Jurkat, Clone E6-1 (cell line): ENCODE measurements around the gene DCC.
A peak's percentile ranks its signal among the peaks of the same experiment; 100 is the strongest.

Experiments used
- DNase-seq: peaks from one replicate; pipeline ENCODE4 v3.0.0-alpha.2; 2011; ENCODE audit warnings: low read depth, low spot score
- H3K4me3 ChIP-seq: 2 replicates; pipeline ENCODE4 v1.5.1; 2011; ENCODE audit warnings: mild to moderate bottlenecking, low read length, control low read depth, moderate library complexity

DCC gene

GRCh38 chr18:53360501-53361443 lies 1020.8 kb downstream of the DCC start:
- no peak for DNase-seq
- no peak overlapping the region for H3K4me3 ChIP-seq

DNA sequence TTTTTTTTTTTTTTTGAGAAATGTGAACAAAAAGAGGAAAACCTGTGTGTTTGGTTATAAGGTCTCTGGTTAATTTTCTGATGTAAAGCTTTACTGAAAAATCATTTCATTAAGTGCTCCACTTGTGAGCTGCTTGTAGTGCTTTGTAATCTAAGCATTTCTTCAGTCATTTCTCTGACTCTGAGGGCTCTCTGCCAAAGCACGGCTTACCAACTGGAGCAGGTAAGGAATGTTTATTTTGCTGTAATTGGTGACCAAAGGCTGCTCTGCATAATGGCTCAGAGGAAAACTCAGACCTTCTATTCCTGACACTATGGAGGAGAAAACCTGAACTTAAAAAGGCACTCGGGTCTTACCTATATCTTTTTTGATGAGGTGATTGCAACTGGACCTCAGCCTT lies 1035.6 kb downstream of the DCC start:
- no peak for DNase-seq
- H3K4me3 ChIP-seq, result no peak overlapping the region

DNA sequence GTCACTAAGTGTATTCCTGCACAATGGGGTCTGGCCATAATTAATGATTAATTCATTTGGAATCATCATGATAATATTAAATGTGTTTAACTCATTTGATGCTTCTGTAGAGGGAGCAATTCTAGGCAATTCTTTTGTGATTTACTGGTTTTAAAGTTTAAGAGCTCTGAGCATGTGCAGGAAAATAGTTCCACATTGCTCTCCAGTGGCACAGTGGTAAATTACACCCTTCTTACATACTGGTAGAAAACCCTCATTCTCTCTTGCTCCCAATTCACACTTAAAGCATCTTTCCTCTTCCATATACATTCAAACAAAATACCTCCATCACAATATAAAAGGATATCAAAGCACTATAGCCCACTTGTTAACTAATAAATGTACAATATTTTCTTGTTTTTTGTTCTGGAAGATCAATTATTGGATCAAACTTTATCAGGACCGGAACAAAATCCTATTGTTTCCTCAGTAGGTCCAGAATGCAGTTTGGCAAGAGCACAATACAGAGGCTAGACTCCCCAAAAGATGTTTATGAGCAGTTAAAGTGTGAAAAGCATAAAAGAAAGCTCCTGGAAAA lies 1040.2 kb downstream of the DCC start:
- DNase-seq, result peak; percentile 71

DNA sequence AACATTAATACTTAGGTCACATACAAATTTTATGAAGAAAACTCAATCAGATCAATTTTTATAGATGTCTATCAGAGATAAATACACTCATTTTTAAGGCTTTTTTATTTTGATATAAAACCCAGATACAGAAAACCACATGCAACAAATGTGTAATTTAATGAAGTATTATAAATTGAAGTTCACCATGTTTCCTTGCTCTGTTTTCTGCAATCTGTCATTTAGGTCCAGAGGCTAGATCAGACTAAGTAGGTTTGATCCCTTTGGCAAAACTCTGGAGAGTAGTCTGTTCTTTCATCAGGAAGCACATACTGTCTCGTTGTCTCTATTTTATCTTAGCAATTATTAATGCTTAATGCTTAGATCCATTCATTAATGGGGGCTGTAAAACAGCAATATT lies 1042.9 kb downstream of the DCC start:
- H3K4me3 ChIP-seq, result no peak overlapping the region
- DNase-seq, result no peak

More for the DNA sequence above, 1040.2 kb downstream of the DCC start:
- no peak overlapping the region for H3K4me3 ChIP-seq

GRCh38 chr18:53385889-53386288 lies 1045.9 kb downstream of the DCC start:
- no peak overlapping the region for H3K4me3 ChIP-seq
- DNase-seq, result no peak

DNA sequence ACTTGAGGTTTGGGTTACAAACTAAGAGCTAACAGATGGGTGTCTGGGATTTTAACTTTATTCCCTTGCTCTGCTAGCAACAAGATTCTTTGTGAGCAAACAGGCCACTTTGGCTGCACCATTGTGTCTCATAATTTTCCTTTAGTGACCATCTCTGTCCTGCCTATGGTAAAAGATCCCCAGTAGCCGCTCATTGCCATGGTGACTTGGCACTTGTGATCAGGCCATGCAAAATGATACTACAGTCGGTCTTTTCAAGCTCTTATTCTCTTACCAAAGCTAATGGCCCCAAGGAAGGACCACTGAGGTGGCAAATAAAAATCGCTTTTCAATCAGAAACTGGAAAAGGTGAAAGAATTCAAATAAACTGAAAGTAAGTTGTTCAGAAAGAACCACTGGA lies 1047.6 kb downstream of the DCC start:
- no peak for DNase-seq
- H3K4me3 ChIP-seq, result no peak overlapping the region

GRCh38 chr18:53402670-53403069 lies 1062.7 kb downstream of the DCC start:
- DNase-seq, result no peak

DNA sequence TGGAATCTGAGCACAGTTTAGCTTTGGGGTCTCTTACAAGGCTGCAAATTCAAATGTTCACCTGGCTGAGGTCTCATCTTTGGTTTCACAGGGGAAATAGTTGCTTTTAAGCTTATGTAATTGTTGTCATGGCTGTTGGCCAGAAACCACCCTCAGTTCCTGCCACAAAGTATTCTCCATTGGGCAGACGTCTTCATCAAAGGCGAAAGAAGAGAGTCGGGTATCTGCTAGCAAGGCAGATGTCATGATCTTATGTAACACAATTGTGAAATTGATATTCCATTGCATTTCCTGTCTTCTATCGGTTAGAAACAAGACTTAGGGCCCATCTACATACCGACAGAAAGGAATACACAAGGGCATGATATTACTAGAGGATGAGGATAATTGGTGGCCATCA lies 1068.3 kb downstream of the DCC start:
- no peak overlapping the region for H3K4me3 ChIP-seq
- DNase-seq, result peak; percentile 73

More at GRCh38 chr18:53402670-53403069, 1062.7 kb downstream of the DCC start:
- H3K4me3 ChIP-seq, result no peak overlapping the region

- DNase-seq, result no peak
- no peak overlapping the region for H3K4me3 ChIP-seq
Observed at GRCh38 chr18:53411511-53411910, 1071.5 kb downstream of the DCC start.

- no peak for DNase-seq
- no peak overlapping the region for H3K4me3 ChIP-seq
Observed at GRCh38 chr18:53417003-53417402, 1077.0 kb downstream of the DCC start.

- DNase-seq, result no peak
- no peak overlapping the region for H3K4me3 ChIP-seq
Observed at GRCh38 chr18:53421869-53422268, 1081.9 kb downstream of the DCC start.

- no peak for DNase-seq
- no peak overlapping the region for H3K4me3 ChIP-seq
Observed at GRCh38 chr18:53422896-53423295, 1082.9 kb downstream of the DCC start.

- H3K4me3 ChIP-seq, result no peak overlapping the region
- DNase-seq, result no peak
Observed at GRCh38 chr18:53426666-53427184, 1086.7 kb downstream of the DCC start.

DNA sequence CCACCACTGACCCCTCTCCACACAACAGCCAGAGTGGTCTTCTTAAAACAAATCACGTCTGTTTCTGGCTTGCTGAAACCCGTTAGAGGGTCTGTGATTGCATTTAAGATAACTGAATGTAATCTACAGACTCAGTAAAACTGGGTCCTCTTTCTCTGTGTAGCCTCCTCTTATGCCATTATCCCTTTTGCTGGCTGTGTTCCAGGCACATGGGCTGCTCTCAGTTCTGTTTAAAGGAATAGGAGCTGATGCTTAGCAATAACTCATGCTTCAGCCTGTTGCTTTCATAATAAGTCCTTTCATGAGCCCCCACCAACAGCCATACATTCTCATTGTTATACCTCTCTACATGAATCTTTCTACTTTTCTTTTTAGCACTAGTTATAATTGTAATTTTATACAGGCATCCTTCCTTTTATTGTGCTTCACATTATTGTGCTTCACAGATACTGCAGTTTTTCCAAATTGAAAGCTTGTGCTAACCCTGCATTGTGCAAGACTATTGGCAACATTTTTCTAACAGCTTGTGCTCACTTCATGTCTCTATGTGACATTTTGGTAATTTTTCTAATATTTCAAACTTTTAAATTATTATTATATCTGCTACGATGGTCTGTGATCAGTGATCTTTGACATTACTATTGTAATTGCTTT lies 1101.9 kb downstream of the DCC start:
- DNase-seq, result no peak
- no peak overlapping the region for H3K4me3 ChIP-seq

- no peak for DNase-seq
- H3K4me3 ChIP-seq, result no peak overlapping the region
Observed at GRCh38 chr18:53442415-53442783, 1102.4 kb downstream of the DCC start.

- DNase-seq, result no peak
- no peak overlapping the region for H3K4me3 ChIP-seq
Observed at GRCh38 chr18:53443336-53443735, 1103.3 kb downstream of the DCC start.

DNA sequence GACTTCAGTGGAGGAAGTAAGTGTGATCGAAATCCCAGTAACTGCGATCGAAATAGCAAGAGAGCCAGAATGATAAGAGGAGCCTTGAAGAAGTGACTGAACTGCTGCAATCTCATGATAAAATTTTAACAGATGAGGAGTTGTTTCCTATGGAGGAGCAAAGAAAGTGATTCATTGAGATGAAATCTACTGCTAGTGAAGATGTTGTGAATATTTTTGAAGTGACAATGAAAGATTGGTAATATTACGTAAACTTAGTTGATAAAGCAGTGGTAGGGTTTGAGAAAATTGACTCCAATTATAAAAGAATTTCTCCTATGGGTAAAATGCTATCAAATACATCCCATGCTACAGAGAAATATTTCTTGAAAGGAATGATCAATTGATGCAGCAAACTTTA lies 1103.8 kb downstream of the DCC start:
- no peak overlapping the region for H3K4me3 ChIP-seq
- no peak for DNase-seq

- DNase-seq, result no peak
- H3K4me3 ChIP-seq, result no peak overlapping the region
Observed at GRCh38 chr18:53451902-53452301, 1111.9 kb downstream of the DCC start.

DNA sequence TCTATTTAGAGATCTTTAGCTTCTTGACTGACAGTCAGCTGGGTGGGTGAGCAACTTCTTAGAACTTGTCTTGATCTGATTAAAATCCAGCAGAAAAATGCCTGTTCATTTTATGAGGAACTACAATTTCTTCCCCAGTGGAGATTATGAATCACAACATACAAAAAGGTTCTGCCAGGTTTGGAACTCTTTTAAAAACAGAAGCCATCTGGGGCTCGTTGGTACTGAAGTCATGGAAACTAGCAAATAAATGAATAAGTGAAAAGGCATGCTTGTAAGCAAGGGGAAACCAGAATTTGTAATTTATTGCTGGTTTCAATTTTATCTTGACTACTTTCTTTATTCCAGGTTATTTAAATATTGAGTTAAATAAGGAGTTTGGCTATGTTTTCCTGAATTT lies 1117.1 kb downstream of the DCC start:
- no peak overlapping the region for H3K4me3 ChIP-seq
- no peak for DNase-seq

- no peak overlapping the region for H3K4me3 ChIP-seq
- DNase-seq, result no peak
Observed at GRCh38 chr18:53458268-53458667, 1118.3 kb downstream of the DCC start.
